Measurements from ENCODE around the gene ZNF496.
"Not testable (repeated sequence)": the region's sequence is repeated elsewhere in the genome, so short reads cannot be mapped to it uniquely, and the experiment has no call there.

The ZNF496 gene

DNA sequence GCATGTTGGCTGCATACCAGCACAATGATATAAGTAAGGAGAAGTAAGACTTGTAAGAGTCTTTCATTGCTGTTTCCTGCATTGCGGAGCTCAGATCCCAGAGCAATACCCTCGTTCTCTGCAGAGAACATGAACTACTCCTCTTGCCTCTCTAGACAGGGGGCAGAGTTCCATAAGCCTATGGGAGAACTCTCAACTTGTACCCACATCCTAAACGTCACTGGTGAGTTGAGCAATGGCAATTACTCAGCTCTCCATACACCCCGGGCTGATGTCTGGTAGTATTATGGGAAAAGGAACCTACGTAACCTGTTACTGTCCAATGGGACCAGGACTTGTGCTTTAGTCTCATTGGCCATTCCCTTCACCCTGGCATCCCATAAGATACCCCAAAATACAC, 27.3 kb upstream of the ZNF496 start:
- no peak for DNase-seq (ENCODE audit: low spot score)

GRCh38 chr1:247357781-247358211, 26.1 kb upstream of the ZNF496 start:
- no peak for DNase-seq (ENCODE audit: low spot score)

- DNase-seq (ENCODE audit: low spot score), result no peak
These were observed 25.5 kb upstream of the ZNF496 start for GRCh38 chr1:247357052-247357780.

GRCh38 chr1:247355160-247355559, 23.5 kb upstream of the ZNF496 start:
- not testable (repeated sequence) for DNase-seq (ENCODE audit: low spot score)

DNA sequence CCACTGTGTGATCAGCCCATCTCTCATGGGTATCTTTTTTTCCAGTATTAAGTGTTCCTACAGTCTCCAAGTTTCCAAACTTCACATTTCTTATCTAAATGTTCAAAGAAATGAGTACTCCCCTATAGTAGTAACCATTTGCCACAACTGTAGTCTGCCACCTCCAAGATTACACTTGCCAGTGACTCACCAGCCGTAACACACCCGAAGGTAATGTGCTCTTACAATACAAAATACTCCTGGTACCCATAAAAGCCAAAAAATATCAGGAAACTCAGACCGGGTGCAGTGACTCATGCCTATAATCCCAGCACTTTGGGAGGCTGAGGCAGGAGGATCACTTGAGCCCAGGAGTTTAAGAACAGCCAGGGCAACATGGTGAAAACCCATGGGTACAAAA, 20.5 kb upstream of the ZNF496 start:
- no peak for DNase-seq (ENCODE audit: low spot score)

GRCh38 chr1:247350587-247350986, 18.9 kb upstream of the ZNF496 start:
- DNase-seq (ENCODE audit: low spot score), result no peak

GRCh38 chr1:247347477-247348222, 16.0 kb upstream of the ZNF496 start:
- no peak for DNase-seq (ENCODE audit: low spot score)

DNA sequence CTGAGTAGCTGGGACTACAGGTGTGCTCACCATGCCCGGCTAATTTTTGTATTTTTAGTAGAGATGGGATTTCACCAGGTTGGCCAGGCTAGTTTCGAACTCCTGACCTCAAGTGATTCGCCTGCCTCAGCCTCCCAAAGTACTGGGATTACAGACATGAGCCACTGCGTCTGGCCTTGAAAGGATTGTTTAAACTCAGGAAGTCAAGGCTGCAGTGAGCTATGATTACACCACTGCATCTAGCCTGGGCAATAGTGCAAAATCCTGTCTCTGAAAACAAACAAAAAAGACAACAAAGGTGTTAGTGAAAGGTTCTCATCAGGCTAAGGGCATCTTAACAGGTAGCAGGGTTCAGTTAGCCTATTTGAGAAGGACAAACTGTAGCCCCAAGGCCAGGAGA, 14.2 kb upstream of the ZNF496 start:
- DNase-seq (ENCODE audit: low spot score), result no peak

DNA sequence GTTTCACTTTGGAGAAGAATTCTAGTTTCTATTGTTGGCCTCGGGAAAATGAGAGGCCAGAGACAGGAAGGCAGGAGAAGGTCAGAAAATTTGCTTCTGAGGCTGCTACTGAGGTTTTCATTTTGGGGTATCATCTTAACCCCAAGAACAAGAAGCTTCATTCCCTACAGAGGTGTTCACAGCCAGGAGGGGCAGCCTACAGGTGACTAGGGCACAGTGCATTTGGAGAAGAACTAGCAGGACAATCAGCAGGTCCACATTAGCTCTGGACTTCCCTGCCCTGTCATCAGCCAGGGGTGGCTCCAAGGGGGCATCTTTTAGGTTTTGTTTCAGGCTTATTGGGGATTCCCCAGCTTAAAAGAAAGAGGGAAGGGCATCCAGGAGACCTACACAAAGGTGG, 12.1 kb upstream of the ZNF496 start:
- no peak for DNase-seq (ENCODE audit: low spot score)

- no peak for DNase-seq (ENCODE audit: low spot score)
These were observed 7.1 kb upstream of the ZNF496 start for GRCh38 chr1:247338723-247339275.

GRCh38 chr1:247337961-247338360, 6.3 kb upstream of the ZNF496 start:
- DNase-seq (ENCODE audit: low spot score), result peak; percentile 70

- DNase-seq (ENCODE audit: low spot score), result peak; percentile 24
These were observed 5.6 kb upstream of the ZNF496 start for GRCh38 chr1:247337250-247337746.

DNA sequence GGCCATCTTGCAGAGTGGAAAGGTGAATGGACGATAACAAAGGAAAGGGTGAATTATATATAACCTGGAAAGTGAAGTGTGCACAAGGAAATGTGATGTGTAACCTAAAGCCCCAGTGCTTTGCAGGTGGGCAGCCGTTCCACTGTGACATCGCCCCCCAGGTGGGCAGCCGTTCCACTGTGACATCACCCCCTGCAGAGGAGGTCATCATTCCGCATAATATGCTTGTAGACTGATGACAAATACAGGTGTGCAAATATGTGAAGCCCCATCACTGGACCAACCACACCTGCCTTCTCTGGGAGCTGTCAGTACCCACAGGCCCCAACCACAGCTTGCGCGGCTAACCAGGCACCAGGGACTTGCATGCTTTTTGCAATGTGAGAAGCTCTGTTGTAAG, 4.7 kb upstream of the ZNF496 start:
- DNase-seq (ENCODE audit: low spot score), result no peak

GRCh38 chr1:247335882-247336281, 4.2 kb upstream of the ZNF496 start:
- peak; percentile 24 for DNase-seq (ENCODE audit: low spot score)

DNA sequence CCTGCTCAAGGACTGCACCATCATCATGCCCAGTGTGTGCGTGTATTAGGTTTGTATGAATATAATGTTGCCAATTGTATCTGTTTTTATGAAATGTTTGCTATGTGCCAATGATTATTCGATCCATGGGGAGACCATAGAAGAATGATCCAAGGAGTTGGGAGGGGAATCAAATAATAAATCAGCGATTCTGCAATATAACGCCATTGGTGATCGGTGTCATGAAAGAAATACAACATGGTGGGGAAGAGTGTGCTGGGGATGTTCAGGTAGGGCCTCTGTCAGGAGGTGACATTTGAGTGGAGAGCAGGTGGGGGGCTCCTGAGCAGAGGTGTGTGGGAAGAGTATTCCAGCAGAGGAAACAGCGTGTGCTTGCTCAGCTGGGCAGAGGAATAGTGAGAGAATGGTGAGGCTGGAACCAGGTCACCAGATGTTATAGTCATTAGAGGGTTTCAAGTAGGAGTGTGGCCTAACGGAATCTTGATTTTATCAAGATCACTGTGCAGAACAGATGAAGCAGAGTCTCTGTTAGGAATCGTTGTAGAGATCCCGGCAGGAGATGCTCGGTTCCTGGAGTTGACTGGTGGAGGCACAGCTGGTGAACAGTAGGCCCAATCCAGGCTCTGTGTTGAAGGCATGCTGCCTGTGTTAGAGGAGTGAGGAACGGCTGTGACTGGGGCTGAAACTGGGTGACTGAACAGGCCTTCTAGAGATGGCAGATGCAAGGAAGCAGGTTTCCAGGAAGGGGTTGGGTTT, 2.9 kb upstream of the ZNF496 start:
- no peak for DNase-seq (ENCODE audit: low spot score)

DNA sequence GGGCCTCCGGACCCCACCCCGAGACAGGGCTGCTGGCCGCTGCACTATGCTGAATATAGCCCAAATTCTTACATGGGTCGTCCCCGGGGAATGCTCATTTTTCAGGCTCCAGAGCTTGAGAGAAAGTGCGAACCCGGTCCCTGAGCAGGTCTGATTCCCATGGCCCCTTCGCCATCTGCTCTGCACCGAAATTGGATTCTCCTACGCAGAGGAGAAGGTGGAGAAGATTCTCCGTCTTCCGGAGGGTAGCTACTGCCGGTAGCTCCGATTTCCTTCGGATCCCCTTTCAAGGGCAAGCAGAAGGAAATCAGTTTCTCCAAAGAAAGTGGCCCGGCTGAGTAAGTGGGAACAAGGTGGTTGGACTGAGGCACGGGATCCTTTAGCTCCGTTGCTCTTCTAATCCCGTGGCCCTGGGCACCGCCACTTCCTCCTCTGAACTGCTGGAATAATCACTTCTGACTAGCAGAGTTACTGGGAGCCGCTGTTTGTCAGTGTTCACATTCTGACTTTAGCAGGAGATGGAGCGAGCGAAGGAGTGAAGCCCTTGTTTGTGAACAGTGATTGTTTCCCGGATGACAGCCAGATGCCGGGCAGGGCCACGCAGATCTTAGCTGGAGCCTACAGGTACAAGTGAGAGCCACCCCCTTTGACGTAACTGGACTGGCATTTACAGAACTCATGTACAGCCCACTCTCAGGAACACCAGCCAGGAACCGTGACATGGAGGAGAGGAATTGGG, 1.1 kb upstream of the ZNF496 start:
- peak; percentile 51 for DNase-seq (ENCODE audit: low spot score)

DNA sequence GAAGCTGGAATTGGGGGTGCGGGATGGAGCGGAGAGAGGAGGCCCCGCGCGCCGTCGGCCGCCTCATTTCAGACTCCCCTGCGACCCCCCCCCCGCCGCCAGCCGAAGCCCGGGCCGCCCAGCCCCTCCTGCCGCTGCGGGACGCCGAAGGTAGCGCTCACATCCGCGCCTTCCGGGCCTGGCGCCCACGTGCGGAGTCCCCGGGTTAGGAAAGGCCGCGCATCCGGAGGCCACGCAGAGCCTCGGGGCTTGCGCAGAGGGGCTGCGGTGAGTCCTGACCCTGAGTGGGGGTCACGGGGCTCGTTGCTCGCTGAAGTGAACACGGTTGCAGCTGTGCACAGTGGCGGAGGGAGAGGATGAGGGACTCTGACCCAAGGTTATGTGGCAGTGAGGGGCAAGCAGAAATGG, 552 bp upstream of the ZNF496 start:
- peak; percentile 19 for DNase-seq (ENCODE audit: low spot score)

- peak; percentile 63 for DNase-seq (ENCODE audit: low spot score)
These were observed 519 bp downstream of the ZNF496 start for GRCh38 chr1:247331172-247331524.

DNA sequence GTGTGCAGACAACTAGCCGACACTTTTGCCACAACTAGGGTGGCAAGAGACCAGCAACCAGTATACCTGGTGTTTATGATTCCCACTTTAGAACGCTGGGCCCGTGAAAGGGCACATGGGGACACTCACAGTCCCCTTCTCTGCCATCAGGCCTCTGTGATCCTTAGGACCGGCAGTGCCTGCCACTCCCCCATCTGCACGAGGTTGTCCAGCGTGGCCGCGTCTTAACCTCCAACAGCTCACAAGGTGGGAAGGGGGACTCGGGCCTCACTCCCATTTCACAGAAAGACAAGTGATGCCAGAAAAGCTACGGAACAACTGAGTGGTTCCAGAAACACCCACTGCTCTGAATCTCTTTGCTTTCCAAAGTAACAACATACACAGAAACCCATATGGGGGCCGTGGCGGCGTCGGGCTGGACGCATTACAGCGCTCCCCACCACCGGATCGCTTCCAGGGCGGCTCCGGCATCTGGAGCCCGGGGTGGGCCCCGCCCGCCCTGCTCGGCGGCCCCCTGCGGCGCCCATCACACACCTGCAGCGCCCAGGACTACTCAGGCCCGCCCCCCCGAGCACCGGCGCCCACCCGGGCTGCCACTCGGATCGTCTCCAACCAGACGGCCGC, 1.0 kb downstream of the ZNF496 start:
- DNase-seq (ENCODE audit: low spot score), result no peak

- DNase-seq (ENCODE audit: low spot score), result no peak
These were observed 2.5 kb downstream of the ZNF496 start for GRCh38 chr1:247329097-247329617.

GRCh38 chr1:247328311-247328710, 3.4 kb downstream of the ZNF496 start:
- DNase-seq (ENCODE audit: low spot score), result no peak
